GM21360 (cell line): ENCODE results near the gene NRXN3.

Source experiments
- ATAC-seq: cut with Tn5 transposase; IDR thresholded peaks from one replicate; pipeline ENCODE4 v1.9.1; 2021; ENCODE audit warnings: mild to moderate bottlenecking, moderate library complexity; ENCODE audit not compliant: unreplicated experiment

The NRXN3 gene

DNA sequence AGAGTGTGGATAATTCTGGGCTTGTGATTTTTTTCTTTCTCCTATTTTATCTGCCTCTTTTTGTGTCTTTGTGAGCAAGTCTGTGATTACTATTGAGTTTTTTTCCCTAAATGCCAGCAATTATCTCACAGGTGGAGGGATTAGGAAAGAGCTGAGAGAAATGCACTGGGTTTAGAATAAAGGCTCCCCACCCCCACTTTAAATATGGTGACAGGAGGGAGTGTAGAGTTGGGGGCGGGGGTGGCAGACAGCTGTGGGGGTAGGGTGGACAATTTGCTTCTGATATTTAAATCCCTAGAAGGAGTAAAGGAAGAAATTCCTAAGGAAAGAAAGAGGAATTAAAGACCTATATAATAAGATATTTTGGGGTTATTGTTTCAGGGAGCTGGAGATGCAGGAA is 145.9 kb downstream of the NRXN3 start:
- no peak for ATAC-seq

DNA sequence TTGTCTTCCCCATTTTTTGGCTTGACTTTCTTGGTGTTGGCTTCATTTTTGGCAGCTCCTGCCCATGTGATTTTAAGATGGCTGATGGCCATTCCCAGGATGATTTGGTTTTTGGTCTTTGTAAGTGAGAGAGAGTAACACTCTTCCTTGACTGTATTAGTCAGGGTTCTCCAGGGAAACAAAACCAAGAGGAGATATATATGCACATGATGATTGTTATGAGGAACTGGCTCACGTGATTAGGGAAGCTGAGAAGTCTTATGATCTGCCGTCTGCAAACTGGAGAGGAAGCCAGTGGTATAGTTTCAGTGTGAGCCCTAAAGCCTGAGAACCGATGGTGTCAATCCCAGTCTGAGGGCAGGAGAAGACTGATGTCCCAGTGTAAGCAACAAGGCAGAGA is 146.6 kb downstream of the NRXN3 start:
- no peak for ATAC-seq

DNA sequence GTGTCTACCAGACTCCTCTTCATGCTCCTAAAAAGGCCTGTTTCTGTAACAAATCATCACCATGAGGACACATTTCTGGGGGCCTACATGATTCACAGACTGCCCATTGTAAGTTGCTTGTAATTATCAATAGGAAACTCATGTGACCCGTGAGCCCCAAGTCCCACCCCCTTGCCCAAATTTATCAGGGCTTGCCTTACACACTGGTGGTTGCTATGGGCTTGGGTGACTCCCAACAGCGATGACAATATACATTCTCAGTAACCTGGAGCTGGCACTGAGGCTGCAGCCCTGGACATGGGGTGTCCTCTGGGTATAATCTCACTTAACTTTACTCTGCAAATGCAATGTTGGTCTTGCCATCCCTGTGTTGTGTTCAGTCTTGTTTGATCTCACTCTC is 149.2 kb downstream of the NRXN3 start:
- no peak for ATAC-seq

DNA sequence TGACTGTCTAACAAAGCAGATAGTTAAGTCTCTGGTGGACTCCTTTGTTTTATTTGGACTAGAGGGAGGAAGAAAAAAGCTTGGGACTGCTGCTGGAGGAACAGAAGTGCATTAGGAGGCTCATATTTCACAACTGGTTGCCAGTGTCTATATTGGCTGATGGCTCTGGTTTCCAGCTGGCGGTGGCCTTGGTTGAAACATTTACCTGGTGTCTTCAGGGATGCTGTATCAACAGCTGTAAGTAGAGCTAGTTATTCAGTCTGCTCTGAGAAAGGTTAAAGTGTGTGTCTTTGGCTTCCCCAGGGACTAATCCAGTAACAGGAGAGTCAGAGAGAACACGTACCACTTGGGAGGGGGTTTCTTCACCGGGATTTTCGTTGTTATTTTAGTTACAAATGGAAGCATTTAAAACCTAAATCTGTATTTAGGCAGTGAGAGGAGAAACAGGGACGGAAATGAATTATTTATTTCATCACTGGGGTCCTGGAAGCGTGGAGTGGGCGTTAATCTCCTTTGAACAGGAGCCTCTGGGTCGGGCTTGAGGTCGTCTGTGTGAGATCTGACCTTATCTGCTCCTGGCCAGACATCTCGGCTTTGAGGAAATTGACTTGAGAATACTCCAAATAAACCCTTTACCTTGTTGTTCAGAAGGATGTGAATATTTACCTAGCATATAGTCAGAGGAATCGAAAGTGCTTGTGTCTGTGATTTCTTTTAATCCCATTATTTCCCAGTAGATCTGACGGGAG is 149.9 kb downstream of the NRXN3 start:
- no peak for ATAC-seq

DNA sequence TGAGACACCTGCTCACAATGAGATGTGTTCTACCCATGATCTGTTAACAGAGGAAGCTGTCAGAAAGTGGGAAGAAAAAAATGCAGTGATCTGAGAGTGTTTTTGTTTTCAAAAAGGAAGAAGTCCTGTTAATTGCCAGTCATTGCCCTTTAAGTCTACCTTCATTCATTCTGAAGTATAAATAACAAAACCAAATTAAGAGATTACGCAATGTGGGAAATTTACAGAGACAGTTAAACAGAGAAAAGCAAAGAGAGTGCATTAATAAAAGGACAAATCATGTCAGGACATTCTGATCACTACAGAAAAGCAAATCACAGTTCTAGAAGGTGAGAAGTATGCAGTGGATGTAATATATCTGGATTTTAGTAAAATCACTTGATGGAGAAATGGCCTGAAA is 154.2 kb downstream of the NRXN3 start:
- ATAC-seq, result no peak

DNA sequence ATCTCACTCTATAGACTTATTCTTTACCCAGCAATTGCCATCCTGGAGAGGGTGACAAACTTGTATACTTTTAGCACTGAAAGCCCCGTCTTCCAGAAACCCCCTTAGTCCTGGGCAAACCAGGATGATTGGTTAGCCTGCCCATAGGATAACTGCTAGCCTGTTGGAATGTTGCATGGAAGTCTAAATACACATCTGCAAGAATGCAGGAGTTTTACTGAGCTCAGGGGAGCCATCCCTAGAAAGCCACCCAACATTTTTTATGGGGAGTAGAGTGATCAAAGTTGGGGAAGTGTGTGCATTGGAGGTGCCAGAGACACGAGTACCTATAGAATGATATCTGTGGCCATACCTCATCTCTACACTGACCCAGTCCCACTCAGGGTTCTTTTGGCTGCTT is 155.7 kb downstream of the NRXN3 start:
- ATAC-seq, result no peak

DNA sequence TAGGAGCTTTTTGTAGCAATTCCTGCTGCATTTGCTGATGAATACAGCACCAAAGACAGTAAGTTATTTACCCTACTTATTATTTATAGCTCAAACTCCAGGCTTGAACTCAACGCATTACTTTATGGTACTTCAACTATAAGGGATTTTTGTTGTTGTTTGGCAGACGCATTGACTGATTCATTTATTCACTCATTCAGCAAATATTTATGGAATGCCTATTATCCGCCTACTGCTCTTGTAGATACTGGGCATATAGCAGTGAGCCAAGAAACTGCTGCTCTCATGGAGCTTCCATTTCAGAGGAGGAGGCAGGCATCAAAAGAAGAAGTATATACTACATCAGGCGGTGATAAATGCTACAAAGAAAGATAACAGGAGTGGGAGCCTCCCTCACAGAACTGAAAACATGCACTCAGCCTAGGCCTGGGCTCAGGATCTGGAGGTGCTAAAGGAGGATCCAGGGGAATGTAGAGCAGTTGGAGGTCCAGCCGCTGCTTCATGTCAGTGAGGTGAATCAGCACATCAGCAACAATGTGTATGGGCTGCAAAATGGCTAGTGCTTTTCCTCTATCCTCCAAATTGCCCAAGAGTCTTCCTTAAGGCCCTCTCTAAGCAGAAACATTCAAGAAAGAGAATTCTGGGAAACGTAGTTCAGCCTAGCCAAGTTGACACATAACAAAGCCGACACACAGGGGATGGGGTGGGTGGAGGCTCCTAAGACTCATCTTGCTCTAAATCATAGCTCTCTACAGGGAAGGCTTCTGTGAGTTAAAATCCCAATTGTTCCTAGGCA is 157.5 kb downstream of the NRXN3 start:
- no peak for ATAC-seq

DNA sequence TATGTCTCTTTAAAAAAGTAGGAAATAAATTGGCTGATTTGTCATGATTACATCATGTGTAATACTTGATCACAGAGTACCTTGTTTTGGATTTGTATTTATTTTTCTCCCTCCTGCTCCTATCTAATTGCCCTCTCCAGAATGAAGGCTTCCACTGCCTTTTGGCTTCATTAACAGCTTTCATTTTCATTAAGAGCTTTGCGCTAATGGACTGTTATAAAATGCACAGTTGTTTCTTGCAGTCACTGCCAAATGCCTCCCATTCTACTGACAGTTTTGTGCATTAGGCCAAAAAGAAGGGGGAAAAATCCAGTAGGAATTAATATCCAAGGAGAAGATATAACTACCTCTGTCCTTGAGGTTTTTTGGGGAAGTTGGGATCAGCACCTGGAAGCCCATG is 159.2 kb downstream of the NRXN3 start:
- no peak for ATAC-seq

DNA sequence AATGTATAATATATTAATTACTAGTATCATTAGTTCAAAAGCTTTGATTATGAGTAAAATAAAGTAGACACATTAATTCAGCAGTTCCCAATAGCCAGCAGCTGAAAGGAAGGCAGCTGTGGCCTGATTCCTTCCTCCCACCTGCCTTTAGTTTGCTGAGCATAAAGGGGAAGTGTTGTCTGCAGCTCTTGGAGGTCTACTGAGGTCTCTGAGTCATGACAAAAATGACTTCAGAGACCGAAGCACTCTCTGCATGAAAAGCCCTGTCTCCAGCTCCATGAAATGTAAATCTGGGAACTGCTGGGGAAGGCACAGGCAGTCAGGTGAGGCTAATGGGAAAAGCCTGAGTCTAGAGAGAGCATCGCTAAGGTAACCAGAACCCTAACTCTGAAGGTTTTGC is 165.4 kb downstream of the NRXN3 start:
- ATAC-seq, result no peak

DNA sequence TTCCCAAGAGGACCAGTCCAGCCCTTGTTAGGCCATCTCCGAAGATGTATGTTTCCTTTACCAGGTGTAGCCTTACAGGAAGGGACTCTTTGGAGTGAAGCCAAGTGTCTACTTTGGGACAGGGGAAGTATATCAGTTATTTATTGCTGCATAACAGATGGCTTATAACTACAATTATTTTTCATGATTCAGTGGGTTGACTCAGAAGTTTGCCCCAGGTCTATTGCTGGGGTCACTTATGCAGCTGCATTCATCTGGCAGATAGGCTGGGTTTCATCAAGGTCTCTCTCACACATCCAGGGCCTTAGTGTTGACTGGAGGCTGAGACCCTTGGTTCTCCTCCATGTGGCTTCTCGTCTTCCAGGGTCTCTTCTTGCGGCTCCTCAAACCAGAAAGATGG is 170.1 kb downstream of the NRXN3 start:
- ATAC-seq, result no peak

DNA sequence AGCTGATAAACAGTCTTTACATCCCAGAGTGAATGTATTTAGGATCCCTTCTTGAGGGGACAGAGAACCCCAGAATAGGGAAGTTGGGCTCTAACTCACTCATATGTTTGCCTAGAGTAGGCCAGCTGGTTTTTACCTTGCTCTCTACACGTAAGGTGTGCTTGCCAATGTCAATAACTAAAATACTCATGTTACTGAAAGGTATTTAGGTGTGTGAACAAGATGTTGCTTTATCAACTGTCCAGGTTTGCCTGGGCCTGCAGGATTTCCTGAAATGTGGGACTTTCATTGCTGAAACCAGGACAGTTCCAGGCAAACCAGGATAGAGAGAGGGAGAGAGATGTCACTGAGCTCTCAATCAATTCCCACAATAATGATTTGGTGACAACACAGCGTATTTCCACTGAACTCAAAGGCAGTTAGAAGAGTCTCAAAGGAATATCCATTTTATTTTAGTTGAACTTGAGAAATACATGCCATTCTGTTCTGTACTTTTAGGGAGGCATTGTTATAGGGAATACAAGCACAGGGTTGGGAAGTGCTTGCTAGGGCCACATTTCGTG is 171.7 kb downstream of the NRXN3 start:
- no peak for ATAC-seq

DNA sequence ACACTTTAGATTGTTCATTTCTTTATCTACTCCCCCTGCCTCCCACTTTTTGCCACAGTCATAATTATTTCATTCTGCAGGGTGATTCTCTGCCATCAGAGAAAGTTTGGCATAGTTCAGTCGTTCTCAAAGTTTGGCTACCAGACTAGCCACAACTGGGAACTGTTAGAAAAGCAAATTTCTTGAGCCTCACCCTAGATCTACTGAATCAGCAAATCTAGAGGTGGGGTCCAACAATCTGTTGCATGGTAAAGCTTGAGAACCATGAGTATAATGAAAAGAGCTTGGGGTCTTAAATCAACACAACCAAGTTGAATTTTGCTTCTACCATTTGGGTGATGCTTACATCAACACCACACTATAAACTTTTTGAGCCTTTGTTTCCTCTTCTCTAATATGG is 172.7 kb downstream of the NRXN3 start:
- no peak for ATAC-seq

DNA sequence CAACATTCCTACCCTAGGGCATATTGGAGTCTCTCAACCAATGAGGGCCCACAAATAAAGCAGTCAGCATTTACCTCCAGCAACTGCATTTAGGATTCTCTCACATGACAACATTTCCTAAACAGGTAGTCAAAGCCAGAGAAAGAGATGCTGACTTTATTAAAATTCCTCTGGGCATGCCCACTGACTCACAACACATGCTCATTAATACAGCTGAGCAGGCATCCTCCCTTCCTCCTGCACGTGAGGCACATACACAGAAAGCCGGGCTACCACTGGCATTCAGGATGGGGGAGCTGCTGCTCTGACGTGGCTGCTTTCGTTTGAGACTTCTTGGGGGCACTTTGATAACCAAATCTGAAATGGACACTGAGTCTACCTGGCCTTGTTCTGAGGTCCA is 174.1 kb downstream of the NRXN3 start:
- ATAC-seq, result no peak

DNA sequence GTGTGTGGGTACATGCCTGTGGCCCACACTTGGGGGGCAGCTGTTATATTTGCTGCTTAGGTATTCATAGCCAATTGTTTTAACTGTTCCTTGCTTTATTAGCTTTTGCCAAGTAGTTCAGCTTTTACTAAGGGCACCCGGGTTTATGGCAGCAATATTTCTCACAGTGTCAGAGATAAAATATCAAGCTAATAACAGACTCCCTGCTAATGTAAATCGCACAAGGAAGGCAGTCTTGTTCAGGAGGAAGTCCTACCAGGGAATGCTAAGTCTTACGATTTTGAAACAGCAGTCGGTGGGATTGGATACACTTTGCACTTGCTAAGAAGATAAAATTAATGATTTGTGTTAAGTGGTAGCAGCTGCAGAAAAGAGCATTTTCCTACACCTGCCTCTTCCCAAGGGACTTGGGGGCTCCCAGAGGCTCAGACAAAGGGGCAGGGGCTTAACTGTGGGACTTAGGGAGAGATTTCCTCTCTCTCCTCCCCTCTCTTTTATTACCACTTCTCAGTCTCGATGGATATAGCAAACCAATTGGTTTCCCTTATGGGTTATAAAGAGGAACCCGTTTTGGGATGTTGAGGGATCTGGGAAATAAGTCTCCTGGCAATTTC is 175.1 kb downstream of the NRXN3 start:
- no peak for ATAC-seq

DNA sequence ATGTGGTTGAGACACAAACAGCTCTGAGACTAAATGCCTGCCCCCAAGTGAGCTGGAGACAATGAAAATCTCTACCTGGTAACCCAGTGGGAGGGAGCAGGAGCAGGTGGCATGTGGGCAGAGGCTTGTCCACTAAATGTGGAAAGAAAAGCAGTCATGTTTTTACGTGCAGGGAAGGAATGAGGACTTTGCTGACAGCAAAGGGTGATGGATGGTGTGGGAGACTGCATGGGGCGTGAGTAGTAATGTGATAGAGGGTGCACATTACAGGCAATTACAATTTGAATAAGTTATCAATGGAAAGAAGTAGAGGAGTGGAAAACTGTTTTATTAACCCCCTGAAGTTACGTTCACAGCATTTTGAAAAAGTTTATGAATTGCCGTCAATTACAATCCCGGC is 176.6 kb downstream of the NRXN3 start:
- ATAC-seq, result no peak

DNA sequence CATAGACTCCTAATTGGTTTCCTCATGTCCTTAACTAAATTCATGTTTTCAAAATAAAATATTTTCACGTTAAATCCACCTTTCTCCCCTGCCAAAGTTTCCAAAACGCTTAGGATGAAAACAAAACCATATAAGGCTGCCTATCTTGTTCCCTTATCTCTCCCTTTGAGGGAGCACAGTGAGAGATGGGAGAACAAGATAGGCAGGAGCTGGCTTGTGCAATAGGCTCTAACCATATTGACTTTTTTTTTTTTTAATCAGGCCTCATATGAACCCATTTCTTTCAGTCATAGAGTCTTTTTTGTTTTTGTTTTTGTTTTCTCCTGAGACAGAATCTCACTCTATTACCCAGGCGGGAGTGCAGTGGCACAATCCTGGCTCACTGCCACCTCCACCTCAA is 184.9 kb downstream of the NRXN3 start:
- ATAC-seq, result no peak

DNA sequence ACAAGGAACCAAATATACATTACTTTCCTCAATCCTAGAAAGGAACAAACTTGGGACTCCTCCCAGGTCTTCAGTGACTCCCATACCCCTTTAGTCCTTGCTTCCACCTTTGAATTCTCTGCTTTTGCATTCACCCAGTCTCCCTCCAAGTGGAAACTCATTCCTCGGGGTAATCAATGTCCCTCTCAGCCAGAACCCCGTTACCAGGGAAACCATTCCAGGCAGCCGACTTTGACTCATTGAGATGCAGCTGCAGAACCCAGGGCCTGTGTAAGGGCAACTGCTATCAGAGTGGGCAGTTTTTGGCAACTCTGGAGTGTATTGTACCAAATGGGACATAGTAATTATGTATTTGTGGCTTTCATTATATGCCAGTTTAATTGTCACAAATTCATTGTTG is 186.2 kb downstream of the NRXN3 start:
- ATAC-seq, result no peak

DNA sequence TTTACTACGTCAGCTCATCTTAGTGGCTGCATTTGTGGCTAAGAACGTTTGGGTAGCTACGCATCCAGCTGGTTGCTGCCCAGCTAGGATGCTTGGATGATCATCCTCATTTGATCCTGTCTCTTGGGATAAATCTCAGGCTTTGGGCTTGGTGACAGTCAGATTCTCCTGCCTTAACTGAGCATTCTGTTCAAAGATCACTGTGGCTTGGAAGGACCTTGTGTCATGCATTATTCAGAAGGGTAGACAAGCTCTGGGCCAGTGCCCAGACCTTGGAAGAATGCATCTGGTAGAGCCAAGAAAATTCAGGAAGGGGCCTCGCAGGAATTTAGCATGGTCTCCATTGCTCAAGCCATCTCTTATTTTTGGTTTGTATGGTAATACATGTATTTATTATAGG is 188.4 kb downstream of the NRXN3 start:
- no peak for ATAC-seq

DNA sequence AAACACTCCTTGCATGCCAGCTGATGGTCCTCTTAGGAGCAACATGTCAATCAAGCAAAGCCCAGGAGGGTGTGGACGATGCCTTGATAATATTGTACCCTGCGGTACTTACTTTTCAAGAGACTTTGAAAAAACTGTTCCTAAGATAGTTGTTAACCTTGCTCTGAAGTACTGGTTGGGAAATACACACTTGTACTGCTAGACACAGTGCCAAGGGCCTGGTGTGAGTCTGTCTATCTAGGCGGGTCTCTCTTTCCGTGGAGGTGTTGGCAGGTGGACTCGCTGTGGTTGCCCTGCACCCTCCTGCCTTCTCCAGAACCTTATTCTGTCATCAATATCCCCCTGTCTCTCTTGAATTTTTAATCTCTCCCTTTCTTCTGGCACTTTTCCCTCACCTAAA is 189.4 kb downstream of the NRXN3 start:
- no peak for ATAC-seq

DNA sequence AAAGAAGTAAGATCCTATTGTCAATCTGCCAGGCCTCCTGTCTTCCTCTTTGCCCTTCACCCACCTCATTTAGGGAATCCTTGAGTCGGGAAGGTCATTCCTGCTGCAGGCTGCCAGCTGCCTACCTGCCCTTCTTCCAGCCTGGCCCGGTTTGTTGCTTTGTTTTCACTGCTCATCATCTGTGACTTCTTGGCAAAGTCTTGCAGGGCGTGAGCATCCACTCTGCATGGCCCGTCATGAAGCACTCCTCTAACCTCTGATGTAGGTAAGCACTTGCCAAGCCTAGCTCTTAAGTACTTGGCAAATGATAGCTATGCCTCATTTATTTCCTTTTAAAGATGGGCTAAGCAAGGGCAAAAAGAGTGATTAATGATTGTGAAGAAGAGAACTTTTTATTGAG is 192.8 kb downstream of the NRXN3 start:
- no peak for ATAC-seq

DNA sequence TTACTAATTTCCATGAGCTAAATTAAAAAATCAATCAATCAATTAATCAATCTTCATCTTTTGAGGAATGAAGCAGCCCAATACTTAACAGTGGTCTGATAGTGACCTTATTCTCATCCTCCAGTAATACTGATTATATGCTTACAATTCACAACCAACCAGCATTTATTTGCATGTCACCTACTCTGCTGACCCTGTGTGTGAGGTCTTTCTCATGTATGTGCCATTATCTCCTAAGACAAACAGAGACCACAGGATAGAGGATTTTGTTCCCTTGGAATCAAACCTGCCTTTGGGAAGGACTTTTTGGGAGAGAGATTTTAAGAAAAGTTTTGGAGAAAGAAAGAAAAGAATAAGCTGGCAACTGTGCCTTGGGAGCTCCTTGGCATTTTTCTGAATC is 197.2 kb downstream of the NRXN3 start:
- no peak for ATAC-seq

DNA sequence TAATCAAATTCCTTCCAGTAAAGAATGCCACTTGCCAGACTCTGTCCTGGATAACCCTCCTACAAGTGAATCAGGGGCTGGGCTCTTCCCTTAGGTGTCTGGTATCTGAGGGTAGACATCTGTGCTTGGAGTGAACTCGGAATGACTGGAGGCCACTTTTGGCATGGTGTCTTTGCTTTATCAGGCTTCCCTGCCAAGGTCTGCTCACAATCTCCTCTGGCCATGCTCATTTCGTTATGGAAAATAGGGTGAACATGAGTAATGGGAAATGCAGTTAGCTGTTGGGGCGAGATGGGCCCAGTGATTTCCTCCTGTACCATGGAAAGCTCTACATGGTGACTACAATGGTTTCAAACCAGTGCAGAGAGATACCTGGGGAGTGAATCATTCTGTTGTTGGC is 212.9 kb downstream of the NRXN3 start:
- no peak for ATAC-seq
